Neuron (in vitro differentiated cells): ENCODE results near the gene ALOX12.

Experiments
- H2AFZ ChIP-seq: one replicate; pipeline ENCODE4 v1.6.1; 2013; ENCODE audit warnings: low read depth, mild to moderate bottlenecking, inconsistent platforms, low read length, moderate library complexity
- H3K27me3 ChIP-seq: one replicate; pipeline ENCODE4 v1.6.1; 2013; ENCODE audit warnings: low read length; ENCODE audit not compliant: insufficient read depth
- H3K36me3 ChIP-seq: one replicate; pipeline ENCODE4 v1.6.1; 2013; ENCODE audit warnings: low read length; ENCODE audit not compliant: insufficient read depth
- H3K4me1 ChIP-seq: one replicate; pipeline ENCODE4 v1.6.1; 2013; ENCODE audit warnings: low read length; ENCODE audit not compliant: insufficient read depth
- H3K4me3 ChIP-seq: 2 replicates; pipeline ENCODE4 v1.5.1; 2013; ENCODE audit warnings: mild to moderate bottlenecking, low read length, moderate library complexity
- H3K9me3 ChIP-seq: one replicate; pipeline ENCODE4 v1.6.1; 2013; ENCODE audit warnings: low read length

ALOX12 gene

GRCh38 chr17:7007143-7007542 is 11.3 kb downstream of the ALOX12 start:
- peaks cover 3% of the 10 kb centered on the region for H3K36me3 ChIP-seq
- no peak overlapping the region for H3K4me3 ChIP-seq
- H3K9me3 ChIP-seq, result no peaks in the 10 kb centered on the region
- peaks cover 15% of the 10 kb centered on the region for H3K4me1 ChIP-seq
- H3K27me3 ChIP-seq, result no peaks in the 10 kb centered on the region
- H2AFZ ChIP-seq, result no peak overlapping the region

GRCh38 chr17:7010523-7010922 is 14.7 kb downstream of the ALOX12 start:
- Histone ChIP-seq H2AFZ (no peak overlapping the region), H3K36me3 (no peaks in the 10 kb centered on the region), H3K9me3 (no peaks in the 10 kb centered on the region), H3K4me1 (peaks cover 36% of the 10 kb centered on the region), H3K27me3 (no peaks in the 10 kb centered on the region), H3K4me3 (no peak overlapping the region)

GRCh38 chr17:7011415-7011814 is 15.6 kb downstream of the ALOX12 start:
- no peak overlapping the region for H2AFZ ChIP-seq
- H3K27me3 ChIP-seq, result no peaks in the 10 kb centered on the region
- peak overlapping the region; percentile 100 for H3K4me3 ChIP-seq
- peaks cover 42% of the 10 kb centered on the region for H3K4me1 ChIP-seq
- no peaks in the 10 kb centered on the region for H3K36me3 ChIP-seq
- no peaks in the 10 kb centered on the region for H3K9me3 ChIP-seq

GRCh38 chr17:7011942-7012254 is 16.0 kb downstream of the ALOX12 start:
- peak overlapping the region; percentile 100 for H3K4me3 ChIP-seq
- peaks cover 46% of the 10 kb centered on the region for H3K4me1 ChIP-seq
- H3K27me3 ChIP-seq, result no peaks in the 10 kb centered on the region
- H3K9me3 ChIP-seq, result no peaks in the 10 kb centered on the region
- peaks cover 4% of the 10 kb centered on the region for H3K36me3 ChIP-seq
- H2AFZ ChIP-seq, result peak overlapping the region; percentile 59

- Histone ChIP-seq H3K36me3 (peaks cover 10% of the 10 kb centered on the region), H3K4me3 (peak overlapping the region; percentile 100), H3K27me3 (no peaks in the 10 kb centered on the region), H3K9me3 (no peaks in the 10 kb centered on the region), H3K4me1 (peaks cover 55% of the 10 kb centered on the region), H2AFZ (peak overlapping the region; percentile 31)
Measured at GRCh38 chr17:7014261-7014994, 18.6 kb downstream of the ALOX12 start.

- H3K4me3 ChIP-seq, result peak overlapping the region; percentile 100
- peak overlapping the region; percentile 31 for H2AFZ ChIP-seq
- peaks cover 10% of the 10 kb centered on the region for H3K36me3 ChIP-seq
- peaks cover 62% of the 10 kb centered on the region for H3K4me1 ChIP-seq
- no peaks in the 10 kb centered on the region for H3K27me3 ChIP-seq
- no peaks in the 10 kb centered on the region for H3K9me3 ChIP-seq
Measured at GRCh38 chr17:7014995-7015958, 19.4 kb downstream of the ALOX12 start.

GRCh38 chr17:7016418-7016817 is 20.6 kb downstream of the ALOX12 start:
- Histone ChIP-seq H3K4me3 (no peak overlapping the region), H3K9me3 (no peaks in the 10 kb centered on the region), H3K4me1 (peaks cover 55% of the 10 kb centered on the region), H3K27me3 (peaks cover 4% of the 10 kb centered on the region), H3K36me3 (peaks cover 10% of the 10 kb centered on the region), H2AFZ (no peak overlapping the region)

GRCh38 chr17:7016886-7017826 is 21.3 kb downstream of the ALOX12 start:
- H3K27me3 ChIP-seq, result peaks cover 7% of the 10 kb centered on the region
- H3K4me1 ChIP-seq, result peaks cover 51% of the 10 kb centered on the region
- peaks cover 10% of the 10 kb centered on the region for H3K36me3 ChIP-seq
- H2AFZ ChIP-seq, result no peak overlapping the region
- H3K9me3 ChIP-seq, result no peaks in the 10 kb centered on the region
- no peak overlapping the region for H3K4me3 ChIP-seq

GRCh38 chr17:7017827-7018200 is 22.0 kb downstream of the ALOX12 start:
- Histone ChIP-seq H3K4me1 (peaks cover 51% of the 10 kb centered on the region), H3K36me3 (peaks cover 10% of the 10 kb centered on the region), H3K27me3 (peaks cover 13% of the 10 kb centered on the region), H3K4me3 (no peak overlapping the region), H3K9me3 (peaks cover 3% of the 10 kb centered on the region), H2AFZ (no peak overlapping the region)

- peaks cover 10% of the 10 kb centered on the region for H3K36me3 ChIP-seq
- peaks cover 7% of the 10 kb centered on the region for H3K9me3 ChIP-seq
- H3K27me3 ChIP-seq, result peaks cover 19% of the 10 kb centered on the region
- H3K4me3 ChIP-seq, result no peak overlapping the region
- H2AFZ ChIP-seq, result no peak overlapping the region
- H3K4me1 ChIP-seq, result peaks cover 46% of the 10 kb centered on the region
Measured at GRCh38 chr17:7018331-7018964, 22.6 kb downstream of the ALOX12 start.

GRCh38 chr17:7019367-7019766 is 23.5 kb downstream of the ALOX12 start:
- Histone ChIP-seq H3K27me3 (peaks cover 25% of the 10 kb centered on the region), H3K4me1 (peaks cover 36% of the 10 kb centered on the region), H3K36me3 (peaks cover 10% of the 10 kb centered on the region), H2AFZ (peak overlapping the region; percentile 70), H3K9me3 (peaks cover 9% of the 10 kb centered on the region), H3K4me3 (peak overlapping the region; percentile 38)

- H3K4me1 ChIP-seq, result peaks cover 35% of the 10 kb centered on the region
- H3K36me3 ChIP-seq, result peaks cover 10% of the 10 kb centered on the region
- H3K9me3 ChIP-seq, result peaks cover 9% of the 10 kb centered on the region
- peak overlapping the region; percentile 38 for H3K4me3 ChIP-seq
- peak overlapping the region; percentile 70 for H2AFZ ChIP-seq
- peaks cover 25% of the 10 kb centered on the region for H3K27me3 ChIP-seq
Measured at GRCh38 chr17:7019839-7020519, 24.1 kb downstream of the ALOX12 start.
